Activated CD4-positive, alpha-beta T cell treated with anti-CD3 and anti-CD28 coated beads, Interleukin-2, amount 50 U/mL, for 24 hours (primary cell): ENCODE data around the gene IL36B.

Source experiments
- DNase-seq, 2 donors: peaks; one replicate each; pipeline ENCODE4 v3.0.0-alpha.2; 2020; ENCODE audit warnings: low read depth in 1 of 2, low spot score in 1 of 2

The IL36B gene

GRCh38 chr2:113076954-113077669 lies 24.4 kb upstream of the IL36B start:
- DNase-seq: no peak

GRCh38 chr2:113075600-113075999 lies 22.9 kb upstream of the IL36B start:
- no peak for DNase-seq

- DNase-seq: no peak
Observed at GRCh38 chr2:113075030-113075429, 22.4 kb upstream of the IL36B start.

GRCh38 chr2:113073325-113073834 lies 20.7 kb upstream of the IL36B start:
- no peak for DNase-seq

GRCh38 chr2:113072584-113072983 lies 19.9 kb upstream of the IL36B start:
- no peak for DNase-seq

GRCh38 chr2:113070606-113070975 lies 17.9 kb upstream of the IL36B start:
- DNase-seq: no peak

GRCh38 chr2:113069676-113070605 lies 17.3 kb upstream of the IL36B start:
- DNase-seq: no peak

- DNase-seq: no peak
Observed at GRCh38 chr2:113068706-113069485, 16.2 kb upstream of the IL36B start.

- no peak for DNase-seq
Observed at GRCh38 chr2:113068249-113068648, 15.6 kb upstream of the IL36B start.

- no peak for DNase-seq
Observed at GRCh38 chr2:113067681-113068080, 15.0 kb upstream of the IL36B start, which contains the start of gene IL1F10. Gene IL1F10 (plus strand): TSS chr2:113067970. CDS start chr2:113072739, 4,769 bp downstream.

- DNase-seq: no peak
Observed at GRCh38 chr2:113064898-113065297, 12.2 kb upstream of the IL36B start.

GRCh38 chr2:113064281-113064680 lies 11.6 kb upstream of the IL36B start:
- no peak for DNase-seq

- no peak for DNase-seq
Observed at GRCh38 chr2:113061896-113062770, 9.5 kb upstream of the IL36B start.

GRCh38 chr2:113061241-113061640 lies 8.6 kb upstream of the IL36B start:
- DNase-seq: no peak

- DNase-seq: no peak
Observed at GRCh38 chr2:113060796-113061195, 8.1 kb upstream of the IL36B start.

GRCh38 chr2:113060396-113060795 lies 7.7 kb upstream of the IL36B start:
- no peak for DNase-seq

- DNase-seq: no peak
Observed at GRCh38 chr2:113058998-113059960, 6.6 kb upstream of the IL36B start, which contains the start of gene IL36RN. Gene IL36RN (plus strand): TSS chr2:113059198. CDS start chr2:113059439, 241 bp downstream.

- no peak for DNase-seq
Observed at GRCh38 chr2:113058411-113058994, 5.8 kb upstream of the IL36B start.

GRCh38 chr2:113057117-113057516 lies 4.5 kb upstream of the IL36B start:
- DNase-seq: no peak
